HepG2 (cell line): ENCODE data around the gene LRSAM1. TPM values are rescaled to one million over a fixed set of nuclear protein-coding genes. Genes with fewer than 3 reads are reported as not detected.

Source experiments
- ATAC-seq: fragments of 200-7000 bp; cut with Tn5 transposase; 3 replicates; pipeline ENCODE4 v1.9.1; 2020; ENCODE audit warnings: mild to moderate bottlenecking, moderate library complexity
- BruUV-seq: library from RNA; stranded (reverse); fragments of 400-500 nt; replicated peaks from 2 replicates; lab custom pipeline; 2021; lab: Mats Ljungman, UMichigan
- CTCF ChIA-PET: fragments of 300-600 bp; formaldehyde crosslinking; extraction: SDS; loops from one replicate; lab custom pipeline; 2021; ENCODE audit warnings: low total read pairs, inconsistent platforms, low intra/inter-chr PET ratio; lab: Yijun Ruan, JAX
- POLR2A ChIA-PET: fragments of 350-600 bp; sonication (Branson Sonifier 250); formaldehyde crosslinking; loops from one replicate; lab custom pipeline; 2020; ENCODE audit warnings: antibody characterized with exemption, inconsistent platforms; lab: Yijun Ruan, JAX
- DNase-seq: peaks from one replicate; pipeline ENCODE4 v3.0.0-alpha.2; 2015; ENCODE audit warnings: low spot score
- FAIRE-seq: peaks from 3 replicates; lab custom pipeline; 2011; peaks lifted over from hg19 to GRCh38; lab: Jason Lieb, UNC
- H2AFZ ChIP-seq: one replicate; pipeline ENCODE4 v1.6.1; 2011; ENCODE audit warnings: low read length, inconsistent platforms
- H3K27ac ChIP-seq: fragments of 300-600 bp; 3 replicates; pipeline ENCODE4 v1.8.0; 2011; ENCODE audit warnings: mixed run types, mild to moderate bottlenecking, mixed read lengths, low read length, inconsistent platforms; ENCODE audit not compliant: insufficient read depth; ENCODE audit errors: extremely low read length
- H3K27me3 ChIP-seq, 2 experiments: fragments of 200-600 bp in 1 of 2; 2 replicates in 1 of 2; 3 replicates in 1 of 2; pipeline versions ENCODE4 v1.6.0 to v1.8.0; 2011; ENCODE audit warnings: low read length in 2 of 2, mild to moderate bottlenecking in 2 of 2, moderate library complexity in 2 of 2, inconsistent platforms in 1 of 2; ENCODE audit not compliant: insufficient read depth in 2 of 2, control insufficient read depth in 1 of 2
- H3K36me3 ChIP-seq, 2 experiments: fragments of 200-600 bp in 1 of 2; replicated peaks in 1 of 2; 2 replicates in 1 of 2; 3 replicates in 1 of 2; pipeline versions ENCODE4 v1.5.1 to v1.8.0; 2011; ENCODE audit warnings: low read length in 2 of 2, inconsistent platforms in 1 of 2; ENCODE audit not compliant: insufficient read depth in 2 of 2, control insufficient read depth in 1 of 2
- H3K4me1 ChIP-seq: 2 replicates; pipeline ENCODE4 v1.5.1; 2012; ENCODE audit warnings: low read length, inconsistent platforms; ENCODE audit not compliant: insufficient read depth
- H3K4me2 ChIP-seq: 2 replicates; pipeline ENCODE4 v1.6.0; 2011; ENCODE audit warnings: low read depth, low read length, inconsistent platforms
- H3K4me3 ChIP-seq, 3 experiments: fragments of 200-600 bp in 1 of 3; sonication (generic), shearing (Covaris generic) in 1 of 3; replicated peaks in 1 of 3; 2 replicates each; pipeline ENCODE4 v1.5.1; 2011 to 2016; ENCODE audit warnings: low read length in 3 of 3, inconsistent platforms in 2 of 3, low read depth in 2 of 3, mild to moderate bottlenecking in 2 of 3, control low read depth in 1 of 3, mixed read lengths in 1 of 3; ENCODE audit not compliant: insufficient read depth in 1 of 3
- H3K79me2 ChIP-seq: one replicate; pipeline ENCODE4 v1.6.1; 2011; ENCODE audit warnings: low read length, inconsistent platforms; ENCODE audit not compliant: insufficient read depth
- H3K9ac ChIP-seq: 2 replicates; pipeline ENCODE4 v1.6.0; 2011; ENCODE audit warnings: mild to moderate bottlenecking, low read depth, low read length, inconsistent platforms; ENCODE audit not compliant: insufficient read depth
- H3K9me3 ChIP-seq: 2 replicates; pipeline ENCODE4 v1.5.1; 2012; ENCODE audit warnings: mild to moderate bottlenecking, low read length
- H4K20me1 ChIP-seq: 2 replicates; pipeline ENCODE4 v1.6.0; 2011; ENCODE audit warnings: inconsistent platforms, mild to moderate bottlenecking, low read length, moderate library complexity; ENCODE audit not compliant: insufficient read depth
- GLI4 ChIP-seq: sonication (generic); formaldehyde crosslinking; IDR thresholded peaks from 2 replicates; pipeline ENCODE4 v1.5.1; 2020; ENCODE audit warnings: missing genetic modification reagents, mild to moderate bottlenecking, moderate library complexity, borderline replicate concordance
- HMGA1 ChIP-seq: sonication (generic); formaldehyde crosslinking; conservative IDR thresholded peaks from 2 replicates; pipeline ENCODE4 v1.4.0; 2020; ENCODE audit warnings: missing genetic modification reagents
- NFE2L2 ChIP-seq: fragments of 150-350 bp; IDR thresholded peaks from 2 replicates; pipeline ENCODE4 v1.6.1; 2014; ENCODE audit warnings: low read length
- NFRKB ChIP-seq: fragments of 450-650 bp; IDR thresholded peaks from 2 replicates; pipeline ENCODE4 v1.6.1; 2017
- NR2F2 ChIP-seq: IDR thresholded peaks from 2 replicates; pipeline ENCODE4 v1.6.1; 2012; ENCODE audit warnings: low read depth, inconsistent platforms, borderline replicate concordance
- SOX13 ChIP-seq, 3 experiments: fragments of 450-650 bp in 1 of 3; sonication (generic) in 1 of 3; formaldehyde crosslinking in 1 of 3; IDR thresholded peaks in 2 of 3; conservative IDR thresholded peaks in 1 of 3; 2 replicates each; pipeline versions ENCODE4 v1.5.0 to v1.6.1; 2016 to 2020; ENCODE audit warnings: antibody characterized with exemption in 1 of 3, mild to moderate bottlenecking in 1 of 3, missing compliant biosample characterization in 1 of 3, missing genetic modification reagents in 1 of 3, moderate library complexity in 1 of 3
- ZNF225 ChIP-seq: sonication (generic); formaldehyde crosslinking; IDR thresholded peaks from 2 replicates; pipeline ENCODE4 v1.4.0; 2020; ENCODE audit warnings: mild to moderate bottlenecking, missing genetic modification reagents
- WGBS: methylation state at CpG from one replicate; pipeline ENCODE4 v1.1.6; 2017; ENCODE audit warnings: low lambda C conversion rate; 5-methylcytosine and 5-hydroxymethylcytosine counted together
- in situ Hi-C: cut with HindIII; loops from 2 replicates; pipeline ENCODE4 v1.10.0; 2017; ENCODE audit warnings: low pct_unique_long_range_greater_than_20kb; ENCODE audit not compliant: extremely low pct_ligation_motif_present
- intact Hi-C: fragments of 100-400 bp; cut with micrococcal nuclease; formaldehyde crosslinking; loops from one replicate; pipeline ENCODE4 v1.10.0; 2022; ENCODE audit not compliant: unreplicated experiment
- polyA plus RNA-seq, 8 experiments: library from polyadenylated mRNA; depleted of rRNA in 3 of 8; stranded (reverse) in 7 of 8; unstranded in 1 of 8; fragments of >200 nt; fragmentation: Illumina TruSeq in 4 of 8; extraction: Trizol in 4 of 8; gene quantifications; 2 replicates each; pipeline versions ENCODE4 v1.2.1 to v1.2.3, GENCODE V29; 2011 to 2016; ENCODE audit warnings: low read depth in 4 of 8, missing spikeins in 1 of 8, mixed read lengths in 1 of 8; ENCODE audit not compliant: insufficient read depth in 1 of 8
- total RNA-seq, 5 experiments: library from RNA; depleted of rRNA; stranded (reverse); fragments of >200 nt; fragmentation: Illumina TruSeq; extraction: Trizol; gene quantifications; 2 replicates each; pipeline ENCODE4 v1.2.3, GENCODE V29; 2016; ENCODE audit warnings: low read depth in 1 of 5
- TF ChIP-seq, protein P1 (sequence below): sonication (generic); formaldehyde crosslinking; IDR thresholded peaks from 2 replicates; pipeline ENCODE4 v1.9.0; 2021; ENCODE audit warnings: missing genetic modification reagents, borderline replicate concordance
- TF ChIP-seq, protein P2 (sequence below): sonication (generic); formaldehyde crosslinking; IDR thresholded peaks from 2 replicates; pipeline ENCODE4 v1.5.0; 2020; ENCODE audit warnings: missing genetic modification reagents
- TF ChIP-seq, protein P3 (sequence below), 2 experiments: IDR thresholded peaks; 2 replicates each; pipeline ENCODE4 v1.6.1; 2011 to 2012; ENCODE audit warnings: low read length in 2 of 2, borderline replicate concordance in 1 of 2, low read depth in 1 of 2, mild to moderate bottlenecking in 1 of 2, moderate library complexity in 1 of 2
- TF ChIP-seq, protein P4 (sequence below): sonication (generic); formaldehyde crosslinking; IDR thresholded peaks from 2 replicates; pipeline ENCODE4 v1.4.0; 2020; ENCODE audit warnings: mild to moderate bottlenecking, low read depth, missing genetic modification reagents
- TF ChIP-seq, protein P5 (sequence below): IDR thresholded peaks from 2 replicates; pipeline ENCODE4 v1.6.1; 2018; ENCODE audit warnings: missing genetic modification reagents
- TF ChIP-seq, protein P6 (sequence below): sonication (generic); formaldehyde crosslinking; IDR thresholded peaks from 2 replicates; pipeline ENCODE4 v1.8.0; 2022; ENCODE audit warnings: mild to moderate bottlenecking, missing genetic modification reagents, moderate library complexity

Gene LRSAM1
- total and polyA plus RNA-seq, 2 of the 13 experiments (the other 11 are each of a cell fraction or from before 2014, with no cell fraction given): 8.7 to 10.2 TPM

DNA sequence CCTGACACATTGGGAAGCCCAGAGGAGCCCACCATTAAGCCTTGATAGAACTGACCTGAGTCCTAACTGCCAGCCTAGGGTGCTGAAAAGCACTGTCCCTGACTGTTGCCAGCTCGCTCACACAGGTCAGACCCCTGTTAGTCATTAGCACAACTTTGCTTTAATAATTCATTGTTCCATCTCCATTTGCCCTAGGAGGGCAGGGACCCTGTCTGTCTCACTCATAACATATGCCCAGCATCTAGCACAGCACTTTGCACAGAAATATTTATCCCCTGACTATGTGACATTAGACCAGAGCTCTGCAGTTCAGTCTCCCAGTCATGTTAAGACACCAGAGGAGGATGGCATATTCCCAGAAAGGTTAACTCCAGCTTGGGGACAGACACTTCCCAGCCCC is 99.0 kb downstream of the LRSAM1 start:
- no peak for DNase-seq
- FAIRE-seq: no peak
- WGBS: 100% methylated on average over 1 of the region's 1 CpG
- Histone ChIP-seq H4K20me1 (0 out of 2 replicates have a peak, but pooled peaks cover 4% of the 10 kb centered on the region), H3K27me3 (no peaks in the 10 kb centered on the region), H2AFZ (no peak overlapping the region), H3K9ac (no peak overlapping the region), H3K4me3 (no peak overlapping the region), H3K79me2 (peaks cover 23% of the 10 kb centered on the region), H3K27ac (peak overlapping the region; percentile 20), H3K36me3 (peaks cover 0 to 2% of the 10 kb centered on the region in 2 experiments; a peak in 2 of 5 replicates), H3K4me1 (peaks cover 65% of the 10 kb centered on the region), H3K9me3 (no peaks in the 10 kb centered on the region), H3K4me2 (no peak overlapping the region)
- ChIA-PET CTCF (no interaction called here), POLR2A (no interaction called here)
- intact Hi-C loops (no loop called here), in situ Hi-C loops (no loop called here)
- ATAC-seq: no peak
- BruUV-seq: no TSS peak
- TF ChIP-seq, protein P1, sequence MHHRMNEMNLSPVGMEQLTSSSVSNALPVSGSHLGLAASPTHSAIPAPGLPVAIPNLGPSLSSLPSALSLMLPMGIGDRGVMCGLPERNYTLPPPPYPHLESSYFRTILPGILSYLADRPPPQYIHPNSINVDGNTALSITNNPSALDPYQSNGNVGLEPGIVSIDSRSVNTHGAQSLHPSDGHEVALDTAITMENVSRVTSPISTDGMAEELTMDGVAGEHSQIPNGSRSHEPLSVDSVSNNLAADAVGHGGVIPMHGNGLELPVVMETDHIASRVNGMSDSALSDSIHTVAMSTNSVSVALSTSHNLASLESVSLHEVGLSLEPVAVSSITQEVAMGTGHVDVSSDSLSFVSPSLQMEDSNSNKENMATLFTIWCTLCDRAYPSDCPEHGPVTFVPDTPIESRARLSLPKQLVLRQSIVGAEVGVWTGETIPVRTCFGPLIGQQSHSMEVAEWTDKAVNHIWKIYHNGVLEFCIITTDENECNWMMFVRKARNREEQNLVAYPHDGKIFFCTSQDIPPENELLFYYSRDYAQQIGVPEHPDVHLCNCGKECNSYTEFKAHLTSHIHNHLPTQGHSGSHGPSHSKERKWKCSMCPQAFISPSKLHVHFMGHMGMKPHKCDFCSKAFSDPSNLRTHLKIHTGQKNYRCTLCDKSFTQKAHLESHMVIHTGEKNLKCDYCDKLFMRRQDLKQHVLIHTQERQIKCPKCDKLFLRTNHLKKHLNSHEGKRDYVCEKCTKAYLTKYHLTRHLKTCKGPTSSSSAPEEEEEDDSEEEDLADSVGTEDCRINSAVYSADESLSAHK (CRISPR knock-in tag): no peak
- TF ChIP-seq, protein P2, sequence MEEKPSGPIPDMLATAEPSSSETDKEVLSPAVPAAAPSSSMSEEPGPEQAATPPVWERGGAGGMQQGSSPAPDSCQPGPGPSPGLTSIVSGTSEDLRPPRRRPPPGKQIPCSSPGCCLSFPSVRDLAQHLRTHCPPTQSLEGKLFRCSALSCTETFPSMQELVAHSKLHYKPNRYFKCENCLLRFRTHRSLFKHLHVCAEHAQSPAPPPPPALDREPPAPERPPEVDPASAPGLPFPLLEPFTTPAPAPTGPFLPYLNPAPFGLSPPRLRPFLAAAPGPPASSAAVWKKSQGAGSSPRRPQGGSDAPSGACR (CRISPR knock-in tag): no peak
- TF ChIP-seq SOX13 (IDR thresholded peaks at IDR 0.05) (no peak), SOX13 (CRISPR knock-in tag; conservative IDR thresholded peaks at IDR 0.05 in 1 of 2, IDR thresholded peaks at IDR 0.05 in 1 of 2) (no peak), GLI4 (CRISPR knock-in tag) (no peak), NFE2L2 (no peak), NFRKB (no peak), ZNF225 (CRISPR knock-in tag) (no peak), HMGA1 (CRISPR knock-in tag) (no peak), NR2F2 (no peak)
- TF ChIP-seq, protein P3, sequence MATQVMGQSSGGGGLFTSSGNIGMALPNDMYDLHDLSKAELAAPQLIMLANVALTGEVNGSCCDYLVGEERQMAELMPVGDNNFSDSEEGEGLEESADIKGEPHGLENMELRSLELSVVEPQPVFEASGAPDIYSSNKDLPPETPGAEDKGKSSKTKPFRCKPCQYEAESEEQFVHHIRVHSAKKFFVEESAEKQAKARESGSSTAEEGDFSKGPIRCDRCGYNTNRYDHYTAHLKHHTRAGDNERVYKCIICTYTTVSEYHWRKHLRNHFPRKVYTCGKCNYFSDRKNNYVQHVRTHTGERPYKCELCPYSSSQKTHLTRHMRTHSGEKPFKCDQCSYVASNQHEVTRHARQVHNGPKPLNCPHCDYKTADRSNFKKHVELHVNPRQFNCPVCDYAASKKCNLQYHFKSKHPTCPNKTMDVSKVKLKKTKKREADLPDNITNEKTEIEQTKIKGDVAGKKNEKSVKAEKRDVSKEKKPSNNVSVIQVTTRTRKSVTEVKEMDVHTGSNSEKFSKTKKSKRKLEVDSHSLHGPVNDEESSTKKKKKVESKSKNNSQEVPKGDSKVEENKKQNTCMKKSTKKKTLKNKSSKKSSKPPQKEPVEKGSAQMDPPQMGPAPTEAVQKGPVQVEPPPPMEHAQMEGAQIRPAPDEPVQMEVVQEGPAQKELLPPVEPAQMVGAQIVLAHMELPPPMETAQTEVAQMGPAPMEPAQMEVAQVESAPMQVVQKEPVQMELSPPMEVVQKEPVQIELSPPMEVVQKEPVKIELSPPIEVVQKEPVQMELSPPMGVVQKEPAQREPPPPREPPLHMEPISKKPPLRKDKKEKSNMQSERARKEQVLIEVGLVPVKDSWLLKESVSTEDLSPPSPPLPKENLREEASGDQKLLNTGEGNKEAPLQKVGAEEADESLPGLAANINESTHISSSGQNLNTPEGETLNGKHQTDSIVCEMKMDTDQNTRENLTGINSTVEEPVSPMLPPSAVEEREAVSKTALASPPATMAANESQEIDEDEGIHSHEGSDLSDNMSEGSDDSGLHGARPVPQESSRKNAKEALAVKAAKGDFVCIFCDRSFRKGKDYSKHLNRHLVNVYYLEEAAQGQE (IDR thresholded peaks at IDR 0.05; ENCODE audit: borderline replicate concordance in 1 of 2, low read depth in 1 of 2, low read length in 2 of 2): no peak
- TF ChIP-seq, protein P4, sequence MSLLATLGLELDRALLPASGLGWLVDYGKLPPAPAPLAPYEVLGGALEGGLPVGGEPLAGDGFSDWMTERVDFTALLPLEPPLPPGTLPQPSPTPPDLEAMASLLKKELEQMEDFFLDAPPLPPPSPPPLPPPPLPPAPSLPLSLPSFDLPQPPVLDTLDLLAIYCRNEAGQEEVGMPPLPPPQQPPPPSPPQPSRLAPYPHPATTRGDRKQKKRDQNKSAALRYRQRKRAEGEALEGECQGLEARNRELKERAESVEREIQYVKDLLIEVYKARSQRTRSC (CRISPR knock-in tag): no peak
- TF ChIP-seq, protein P5, sequence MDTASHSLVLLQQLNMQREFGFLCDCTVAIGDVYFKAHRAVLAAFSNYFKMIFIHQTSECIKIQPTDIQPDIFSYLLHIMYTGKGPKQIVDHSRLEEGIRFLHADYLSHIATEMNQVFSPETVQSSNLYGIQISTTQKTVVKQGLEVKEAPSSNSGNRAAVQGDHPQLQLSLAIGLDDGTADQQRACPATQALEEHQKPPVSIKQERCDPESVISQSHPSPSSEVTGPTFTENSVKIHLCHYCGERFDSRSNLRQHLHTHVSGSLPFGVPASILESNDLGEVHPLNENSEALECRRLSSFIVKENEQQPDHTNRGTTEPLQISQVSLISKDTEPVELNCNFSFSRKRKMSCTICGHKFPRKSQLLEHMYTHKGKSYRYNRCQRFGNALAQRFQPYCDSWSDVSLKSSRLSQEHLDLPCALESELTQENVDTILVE: no peak
- TF ChIP-seq, protein P6, sequence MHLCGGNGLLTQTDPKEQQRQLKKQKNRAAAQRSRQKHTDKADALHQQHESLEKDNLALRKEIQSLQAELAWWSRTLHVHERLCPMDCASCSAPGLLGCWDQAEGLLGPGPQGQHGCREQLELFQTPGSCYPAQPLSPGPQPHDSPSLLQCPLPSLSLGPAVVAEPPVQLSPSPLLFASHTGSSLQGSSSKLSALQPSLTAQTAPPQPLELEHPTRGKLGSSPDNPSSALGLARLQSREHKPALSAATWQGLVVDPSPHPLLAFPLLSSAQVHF (CRISPR knock-in tag): no peak
